HG03520 (cell line): ENCODE results near the gene ZNF107.
"Not testable (repeated sequence)": the region's sequence is repeated elsewhere in the genome, so short reads cannot be mapped to it uniquely, and the experiment has no call there.

Experiments
- ATAC-seq: cut with Tn5 transposase; IDR thresholded peaks from one replicate; pipeline ENCODE4 v1.9.1; 2021; ENCODE audit warnings: mild to moderate bottlenecking, moderate library complexity; ENCODE audit not compliant: unreplicated experiment

Gene ZNF107

DNA sequence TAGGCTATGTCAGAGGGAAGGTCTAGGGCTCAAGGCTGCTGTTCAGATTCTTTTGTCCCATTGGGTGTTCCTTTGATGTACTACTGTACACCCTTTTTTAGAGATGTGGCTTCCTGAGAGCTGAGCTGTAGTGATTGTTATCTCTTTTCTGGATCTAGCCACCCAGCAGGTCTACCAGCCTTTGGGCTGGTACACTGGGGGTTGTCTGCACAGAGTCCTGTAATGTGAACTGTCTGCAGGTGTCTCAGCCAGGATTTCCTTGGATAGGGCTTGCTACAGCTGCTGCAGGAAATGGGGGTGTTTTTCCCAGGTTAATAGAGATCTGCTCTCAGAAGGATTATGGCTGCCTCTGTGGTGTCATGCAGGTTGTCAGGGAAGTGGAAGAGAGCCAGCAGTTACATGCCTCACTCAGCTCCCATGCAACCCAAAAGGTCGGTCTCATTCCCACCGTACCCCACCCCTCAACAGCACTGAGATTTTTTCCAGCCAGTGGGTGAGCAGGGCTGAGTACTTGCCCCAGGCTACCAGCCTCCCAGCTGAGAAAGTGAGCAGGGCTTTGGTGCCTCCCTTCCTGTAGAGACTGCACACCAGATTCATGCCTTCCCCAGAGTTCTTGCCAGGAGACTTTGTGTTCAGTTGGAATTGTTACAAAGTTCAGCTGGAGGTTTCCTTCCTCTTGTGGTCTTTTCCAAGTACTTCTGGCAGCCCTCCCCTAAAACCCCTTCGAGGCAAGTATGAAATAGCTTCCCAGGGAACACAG is 63.3 kb downstream of the ZNF107 start:
- no peak for ATAC-seq

DNA sequence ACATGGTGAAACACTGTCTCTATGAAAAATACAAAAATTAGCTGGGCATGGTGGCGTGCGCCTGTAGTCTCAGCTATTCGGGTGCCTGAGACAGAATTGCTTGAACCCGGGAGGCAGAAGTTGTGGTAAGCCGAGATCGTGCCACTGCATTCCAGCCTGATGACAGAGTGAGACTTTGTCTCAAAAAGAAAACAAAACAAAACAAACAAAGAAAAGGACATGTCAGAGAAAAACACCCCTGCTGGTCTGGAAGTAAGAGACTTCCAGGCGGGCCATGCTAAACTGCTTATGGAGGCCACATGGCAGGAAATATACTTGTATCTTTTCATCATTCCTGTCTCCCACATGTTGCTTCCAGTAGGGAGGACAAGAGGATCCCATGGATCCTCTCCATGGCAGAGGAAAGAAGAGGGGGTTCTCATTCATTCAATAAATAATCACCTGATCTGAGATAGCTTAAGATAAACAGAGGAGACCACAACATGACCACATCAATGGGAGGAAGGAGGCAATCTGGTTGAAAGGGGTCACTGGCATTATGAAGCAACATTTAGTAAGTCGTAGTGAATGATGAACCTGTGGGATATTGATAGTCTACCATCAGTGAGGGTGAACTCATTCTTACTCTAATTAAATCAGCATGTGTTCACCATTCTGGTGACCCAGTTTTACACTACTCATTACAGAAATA is 67.8 kb downstream of the ZNF107 start:
- ATAC-seq, result no peak

GRCh38 chr7:64736575-64736974 is 70.6 kb downstream of the ZNF107 start:
- ATAC-seq, result no peak

GRCh38 chr7:64738403-64738802 is 72.5 kb downstream of the ZNF107 start:
- ATAC-seq, result not testable (repeated sequence)

- not testable (repeated sequence) for ATAC-seq
Observed at GRCh38 chr7:64738953-64739352, 73.0 kb downstream of the ZNF107 start.

GRCh38 chr7:64744680-64745079 is 78.7 kb downstream of the ZNF107 start:
- ATAC-seq, result no peak

- no peak for ATAC-seq
Observed at GRCh38 chr7:64747802-64748201, 81.9 kb downstream of the ZNF107 start.

DNA sequence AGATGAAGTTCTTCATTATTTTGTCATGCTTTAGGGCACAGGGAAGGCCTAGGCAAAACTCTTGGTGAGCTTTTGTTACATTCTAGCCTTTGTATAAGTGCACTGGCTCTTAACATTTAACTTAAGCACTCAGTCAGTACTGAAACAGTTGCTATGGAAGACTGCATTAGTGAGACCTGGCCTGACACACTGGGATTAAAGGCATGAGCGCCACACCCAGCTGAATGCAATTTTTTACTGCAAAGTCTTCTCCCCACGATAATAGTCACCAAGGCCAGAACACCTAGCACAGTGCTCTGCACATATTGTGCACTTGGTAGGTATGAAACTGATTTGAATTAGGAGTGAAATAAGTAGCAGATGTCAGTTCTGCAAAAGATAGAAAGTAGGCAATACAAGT is 87.1 kb downstream of the ZNF107 start:
- ATAC-seq, result no peak

DNA sequence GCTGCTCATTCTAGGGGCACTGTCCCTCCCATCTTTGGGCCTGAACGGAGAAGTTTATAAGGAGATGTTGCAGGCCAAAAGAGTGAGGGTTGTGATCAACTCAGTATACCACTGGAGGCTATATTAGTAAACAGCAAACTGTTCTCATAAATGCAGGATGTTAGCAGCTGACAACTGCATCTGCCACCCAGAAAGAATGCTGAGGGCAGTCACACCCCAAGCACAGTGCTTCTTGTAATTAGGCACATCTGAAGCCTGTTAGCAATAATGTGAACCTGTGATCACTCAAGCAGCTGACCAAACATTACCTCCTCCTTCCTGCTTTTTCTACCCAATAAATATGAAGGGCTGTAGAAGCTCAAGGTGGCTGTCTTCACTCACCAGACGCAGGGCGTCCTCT is 89.9 kb downstream of the ZNF107 start:
- ATAC-seq, result no peak

DNA sequence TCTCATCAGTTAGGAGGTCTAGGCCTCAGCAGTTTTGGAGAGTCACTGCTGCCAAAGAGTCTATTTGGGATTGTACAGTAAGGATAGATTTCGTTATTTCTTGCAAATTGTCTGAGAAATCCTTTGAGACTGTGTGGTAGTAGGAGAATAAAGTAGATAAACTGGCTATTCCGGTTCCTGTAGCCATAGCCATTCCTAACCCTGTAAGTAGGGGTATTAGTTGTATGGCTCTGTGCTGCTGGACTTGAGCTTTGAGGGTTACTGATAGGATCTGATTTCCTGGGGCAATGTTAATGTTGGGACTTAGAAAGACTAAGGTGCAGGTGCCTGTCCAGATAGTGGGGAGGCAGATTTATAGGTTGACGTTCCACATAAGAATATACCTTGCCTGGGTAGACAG is 92.2 kb downstream of the ZNF107 start:
- ATAC-seq, result no peak
